LNCaP clone FGC (cell line): ENCODE data around the gene RASAL1.

Source experiments
- DNase-seq: peaks from one replicate; pipeline ENCODE4 v3.0.0-alpha.2; 2011; ENCODE audit warnings: low read depth
- H3K4me3 ChIP-seq: 2 replicates; pipeline ENCODE4 v1.5.1; 2011; ENCODE audit warnings: mild to moderate bottlenecking, low read depth, low read length, control low read depth
- CTCF ChIP-seq: IDR thresholded peaks from 2 replicates; pipeline ENCODE4 v1.5.1; 2012; ENCODE audit warnings: mild to moderate bottlenecking; ENCODE audit not compliant: control insufficient read depth, insufficient read depth; ENCODE audit errors: extremely low read depth

The RASAL1 gene

GRCh38 chr12:113096675-113097461 is 38.7 kb downstream of the RASAL1 start:
- no peak for TF ChIP-seq CTCF
- DNase-seq = no peak
- no peak overlapping the region for H3K4me3 ChIP-seq

- no peak overlapping the region for H3K4me3 ChIP-seq
- TF ChIP-seq CTCF = no peak
- DNase-seq = no peak
Measured at GRCh38 chr12:113095405-113095804, 40.2 kb downstream of the RASAL1 start.

- no peak for TF ChIP-seq CTCF
- H3K4me3 ChIP-seq = no peak overlapping the region
- DNase-seq = no peak
Measured at GRCh38 chr12:113094738-113095137, 40.8 kb downstream of the RASAL1 start.

- no peak for TF ChIP-seq CTCF
- no peak for DNase-seq
- H3K4me3 ChIP-seq = no peak overlapping the region
Measured at GRCh38 chr12:113093409-113094101, 42.0 kb downstream of the RASAL1 start.

- DNase-seq = no peak
- no peak overlapping the region for H3K4me3 ChIP-seq
Measured at GRCh38 chr12:113092607-113093408, 42.8 kb downstream of the RASAL1 start.

GRCh38 chr12:113091506-113091905 is 44.1 kb downstream of the RASAL1 start:
- DNase-seq = no peak
- H3K4me3 ChIP-seq = no peak overlapping the region

More at GRCh38 chr12:113092607-113093408, 42.8 kb downstream of the RASAL1 start:
- TF ChIP-seq CTCF = no peak

More at GRCh38 chr12:113091506-113091905, 44.1 kb downstream of the RASAL1 start:
- no peak for TF ChIP-seq CTCF
